Stimulated activated CD8-positive, alpha-beta memory T cell treated with anti-CD3 and anti-CD28 coated beads, Interleukin-7, amount 100 ng/mL, for 48 hours (primary cell): ENCODE measurements around the gene ODF2.
"Not testable (repeated sequence)": the region's sequence is repeated elsewhere in the genome, so short reads cannot be mapped to it uniquely, and the experiment has no call there.

Experiments
- DNase-seq, 2 donors: peaks; one replicate each; pipeline ENCODE4 v3.0.0-alpha.2; 2020; ENCODE audit warnings: low read depth in 1 of 2; ENCODE audit errors: extremely low read depth in 1 of 2

Gene ODF2

DNA sequence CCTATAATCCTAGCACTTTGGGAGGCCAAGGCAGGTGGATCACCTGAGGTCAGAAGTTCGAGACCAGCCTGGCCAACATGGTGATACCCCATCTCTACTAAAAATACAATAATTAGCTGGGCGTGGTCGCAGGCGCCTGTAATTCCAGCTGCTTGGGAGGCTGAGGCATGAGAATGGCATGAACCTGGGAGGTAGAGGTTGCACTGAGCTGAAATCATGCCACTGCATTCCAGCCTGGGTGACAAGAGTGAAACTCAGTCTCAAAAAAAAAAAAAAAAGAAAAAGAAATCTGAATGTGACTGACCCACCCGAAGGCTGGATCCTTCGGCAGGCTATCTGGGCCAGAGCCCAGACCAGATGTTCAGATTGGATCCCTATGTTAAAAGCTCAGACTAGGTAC is 32.5 kb upstream of the ODF2 start:
- not testable (repeated sequence) for DNase-seq

- DNase-seq: no peak
Observed at GRCh38 chr9:128424268-128424780, 31.5 kb upstream of the ODF2 start.

GRCh38 chr9:128428644-128429512 is 26.9 kb upstream of the ODF2 start:
- no peak for DNase-seq

GRCh38 chr9:128429513-128430086 is 26.2 kb upstream of the ODF2 start:
- DNase-seq: no peak

DNA sequence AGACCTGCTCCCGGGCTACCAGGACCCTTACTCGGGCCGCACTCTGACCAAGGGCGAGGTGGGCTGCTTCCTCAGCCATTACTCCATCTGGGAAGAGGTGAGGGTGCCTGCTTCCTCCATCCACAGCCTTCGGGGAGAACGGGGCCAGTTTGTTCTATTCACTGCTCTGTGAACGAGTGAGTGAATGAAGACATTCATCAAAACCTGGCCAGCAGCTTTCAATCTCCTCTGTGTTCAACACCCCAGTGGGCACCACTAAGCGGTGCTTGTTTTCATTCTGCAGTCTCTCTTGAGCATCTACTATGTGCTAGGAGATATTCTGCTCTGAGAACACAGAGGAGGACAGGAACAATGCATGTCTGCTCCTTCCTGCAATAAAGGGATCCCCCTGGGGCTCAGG is 24.6 kb upstream of the ODF2 start:
- no peak for DNase-seq

GRCh38 chr9:128434340-128434739 is 21.5 kb upstream of the ODF2 start:
- no peak for DNase-seq

- DNase-seq: no peak
Observed at GRCh38 chr9:128435611-128436010, 20.2 kb upstream of the ODF2 start.

DNA sequence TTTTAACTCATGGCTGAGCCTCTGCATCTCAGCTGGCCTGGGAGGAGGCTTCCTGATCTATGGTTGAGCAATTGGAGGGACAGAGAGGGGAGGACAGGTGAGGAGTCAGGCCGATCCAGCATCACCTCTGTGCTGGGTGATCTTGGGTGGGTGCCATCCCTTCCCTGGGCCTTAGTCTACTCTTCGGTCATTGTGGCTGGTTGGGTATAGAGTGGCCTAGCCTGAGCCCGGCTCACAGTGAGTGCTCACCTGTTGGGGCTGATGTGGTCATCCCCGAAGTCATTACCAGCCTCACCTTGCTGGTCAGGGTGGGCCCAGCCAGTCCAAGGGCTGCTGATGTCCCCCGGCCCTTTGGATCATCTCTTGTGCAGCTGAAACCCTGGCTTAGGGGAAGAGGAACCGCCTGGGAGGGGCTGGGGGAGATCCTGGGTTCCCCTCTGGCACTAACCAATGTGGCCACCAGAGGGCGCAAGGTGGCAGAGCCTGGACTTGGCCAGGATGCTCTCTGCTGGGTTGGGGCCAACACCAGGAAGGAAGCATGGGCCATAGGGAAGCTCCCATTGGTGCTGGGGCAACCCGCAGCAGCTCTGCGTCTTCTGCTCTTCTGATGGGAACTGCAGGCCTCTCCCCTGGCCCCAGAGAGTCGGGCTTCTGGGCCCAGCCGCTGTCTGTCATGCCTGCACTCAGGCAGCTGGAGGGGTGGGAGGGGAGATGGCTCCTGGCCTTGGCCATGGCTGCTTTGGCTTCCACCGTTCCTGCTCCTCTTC is 17.3 kb upstream of the ODF2 start:
- DNase-seq: peak; percentile 47 to 69

GRCh38 chr9:128439273-128439672 is 16.5 kb upstream of the ODF2 start:
- DNase-seq: no peak

DNA sequence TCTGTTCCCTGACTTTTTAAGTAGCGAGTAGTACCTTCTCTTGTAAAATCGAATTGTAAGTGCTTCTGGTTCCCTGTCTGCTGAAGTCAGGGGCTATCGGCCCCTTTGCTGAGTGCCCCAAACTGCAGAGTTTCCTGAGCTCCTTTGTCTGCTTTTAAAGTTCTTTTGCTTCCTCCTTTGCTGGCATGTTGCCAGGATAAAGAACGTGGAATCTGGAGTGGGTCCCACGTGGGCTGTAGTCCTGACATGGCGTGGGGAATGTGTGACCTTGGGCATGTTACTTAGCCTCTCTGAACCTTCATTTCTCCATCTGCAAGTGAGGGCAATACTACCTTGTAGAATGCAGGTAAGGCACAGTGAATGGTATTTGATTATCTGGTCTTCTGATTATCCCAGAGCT is 13.7 kb upstream of the ODF2 start:
- no peak for DNase-seq

DNA sequence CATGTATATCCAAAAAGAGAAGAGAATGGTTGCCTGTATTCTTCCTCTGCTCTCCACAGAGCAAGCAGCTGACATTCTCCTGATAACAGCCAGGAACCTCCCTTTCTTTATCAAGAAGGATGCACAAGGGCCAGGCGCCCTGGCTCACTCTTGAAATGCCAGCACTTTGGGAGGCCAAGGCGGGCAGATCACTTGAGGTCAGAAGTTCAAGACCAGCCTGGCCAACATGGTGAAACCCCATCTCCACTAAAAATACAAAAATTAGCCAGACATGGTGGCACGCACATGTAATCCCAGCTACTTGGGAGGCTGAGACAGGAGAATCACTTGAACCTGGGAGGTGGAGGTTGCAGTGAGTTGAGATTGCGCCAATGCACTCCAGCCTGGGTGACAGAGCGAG is 9.3 kb upstream of the ODF2 start:
- DNase-seq: not testable (repeated sequence)

DNA sequence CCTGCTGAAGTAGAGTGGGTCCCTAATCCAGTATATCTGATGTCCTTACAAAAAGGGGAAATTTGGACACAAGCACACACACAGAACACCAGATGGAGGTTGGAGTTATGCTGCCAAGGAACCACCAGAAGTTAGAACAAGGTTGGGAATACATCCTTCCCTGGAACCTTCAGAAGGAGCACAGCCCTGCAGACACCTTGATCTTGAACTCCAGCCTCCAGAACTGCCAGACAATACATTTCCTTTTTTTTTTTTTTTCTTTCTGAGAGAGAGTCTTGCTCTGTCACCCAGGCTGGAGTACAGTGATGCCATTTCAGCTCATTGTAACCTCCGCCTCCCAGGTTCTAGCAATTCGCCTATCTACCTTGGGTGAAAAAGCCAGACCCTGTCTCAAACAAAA is 7.1 kb upstream of the ODF2 start:
- no peak for DNase-seq

- no peak for DNase-seq
Observed at GRCh38 chr9:128454991-128455390, 815 bp upstream of the ODF2 start.

DNA sequence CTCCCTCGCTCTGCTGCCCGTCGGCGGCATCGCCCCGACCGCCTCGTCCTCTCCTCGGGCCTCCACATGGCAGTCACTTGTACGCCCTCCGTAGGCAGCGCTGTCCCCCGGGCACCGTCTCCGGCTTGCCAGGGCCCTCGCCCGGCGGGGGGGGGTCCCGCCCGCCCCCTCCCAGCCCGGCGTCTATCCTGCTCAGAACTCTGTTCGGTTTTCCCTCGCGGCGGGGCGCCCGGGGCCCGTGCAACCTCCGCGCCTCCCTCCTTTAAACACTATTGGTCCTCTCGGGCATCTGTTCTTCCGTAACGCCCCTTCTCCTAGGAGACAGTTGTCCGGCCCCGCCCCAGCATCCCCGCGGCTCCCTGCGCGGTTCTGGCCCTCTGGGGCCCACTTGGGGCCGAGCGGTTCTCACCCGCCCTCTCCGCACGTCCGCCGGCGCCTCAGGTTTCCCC is 831 bp downstream of the ODF2 start:
- DNase-seq: peak; percentile 54 to 59

- no peak for DNase-seq
Observed at GRCh38 chr9:128457207-128457606, 1.4 kb downstream of the ODF2 start.

- no peak for DNase-seq
Observed at GRCh38 chr9:128459011-128459410, 3.2 kb downstream of the ODF2 start.

DNA sequence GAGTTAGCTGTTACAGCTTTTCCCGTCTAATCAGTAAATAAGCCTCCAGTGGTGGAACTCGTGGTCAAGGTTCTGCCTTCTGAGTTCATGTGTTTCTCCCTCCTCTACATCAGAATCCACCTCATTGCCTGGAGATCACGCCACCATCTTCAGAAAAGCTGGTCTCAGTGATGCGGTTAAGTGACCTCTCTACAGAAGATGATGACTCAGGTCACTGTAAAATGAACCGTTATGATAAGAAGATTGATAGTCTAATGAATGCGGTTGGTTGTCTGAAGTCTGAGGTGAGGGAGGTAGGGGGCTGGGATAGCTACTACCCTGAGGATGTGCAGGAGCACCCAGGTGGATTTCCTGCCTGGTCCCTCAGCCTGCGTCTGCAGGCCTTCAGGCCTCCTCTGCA is 13.3 kb downstream of the ODF2 start:
- DNase-seq: no peak

GRCh38 chr9:128470560-128470959 is 14.8 kb downstream of the ODF2 start:
- DNase-seq: no peak

DNA sequence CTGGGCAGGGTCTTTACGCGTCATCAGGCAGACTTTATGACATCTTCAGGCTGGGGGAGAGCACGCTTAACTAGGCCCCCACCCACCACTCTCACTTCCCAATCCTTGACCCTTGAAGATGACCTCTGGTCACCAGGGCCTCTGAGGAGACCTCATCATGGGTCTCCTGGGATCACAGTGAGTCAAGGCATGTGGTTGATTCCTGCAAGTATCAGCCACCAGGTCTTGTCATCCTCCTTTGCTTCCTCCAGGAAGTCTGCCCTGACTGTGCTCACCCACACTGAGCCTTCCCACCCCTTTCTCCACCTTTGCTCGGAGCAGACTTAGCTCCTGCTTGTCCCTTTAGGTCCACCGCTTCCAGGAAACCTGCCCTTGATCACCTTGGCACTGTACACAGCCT is 17.3 kb downstream of the ODF2 start:
- DNase-seq: no peak

- DNase-seq: no peak
Observed at GRCh38 chr9:128475867-128476266, 20.1 kb downstream of the ODF2 start.

DNA sequence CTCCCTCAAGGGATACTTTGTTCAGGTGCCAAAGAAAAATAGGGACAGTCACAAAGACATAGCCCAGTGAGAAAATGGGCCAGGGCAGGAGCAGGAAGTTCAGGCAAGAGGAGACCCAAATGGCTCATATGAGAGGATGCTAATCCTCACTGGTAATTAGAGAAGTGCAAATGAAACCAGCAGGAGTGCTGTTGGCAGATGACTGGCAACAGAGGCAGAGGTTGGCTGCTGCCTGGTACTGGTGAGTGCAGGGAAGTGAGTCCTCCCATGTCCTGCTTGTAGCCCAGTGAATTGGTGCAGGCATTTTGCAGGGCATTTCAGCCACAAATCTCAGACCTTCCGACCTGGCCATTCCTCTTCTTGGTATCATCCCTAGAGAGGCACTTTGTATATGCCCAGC is 23.5 kb downstream of the ODF2 start:
- no peak for DNase-seq

- DNase-seq: no peak
Observed at GRCh38 chr9:128481561-128481960, 25.8 kb downstream of the ODF2 start.
